LNCaP clone FGC (cell line): ENCODE data around the gene VDR.

Experiments
- DNase-seq: peaks from one replicate; pipeline ENCODE4 v3.0.0-alpha.2; 2011; ENCODE audit warnings: low read depth
- H3K4me3 ChIP-seq: 2 replicates; pipeline ENCODE4 v1.5.1; 2011; ENCODE audit warnings: mild to moderate bottlenecking, low read depth, low read length, control low read depth
- CTCF ChIP-seq: IDR thresholded peaks from 2 replicates; pipeline ENCODE4 v1.5.1; 2012; ENCODE audit warnings: mild to moderate bottlenecking; ENCODE audit not compliant: control insufficient read depth, insufficient read depth; ENCODE audit errors: extremely low read depth

VDR gene

GRCh38 chr12:47791874-47792273, 112.9 kb downstream of the VDR start:
- H3K4me3 ChIP-seq = no peak overlapping the region
- no peak for TF ChIP-seq CTCF
- no peak for DNase-seq
